GM12864 (cell line): ENCODE measurements around the gene RFTN1.

ENCODE experiments used
- DNase-seq: peaks from one replicate; pipeline ENCODE4 v3.0.0-alpha.2; 2011; ENCODE audit warnings: low read depth
- H3K4me3 ChIP-seq: 2 replicates; pipeline ENCODE4 v1.5.1; 2011; ENCODE audit warnings: mild to moderate bottlenecking, low read depth, low read length, control low read depth
- TF ChIP-seq, protein P1 (sequence below): IDR thresholded peaks from 2 replicates; pipeline ENCODE4 v1.5.1; 2011; ENCODE audit warnings: low read depth, mild to moderate bottlenecking, moderate library complexity, low read length, control low read depth, inconsistent platforms; ENCODE audit errors: missing control alignments

The RFTN1 gene

GRCh38 chr3:16308727-16309126 lies 204.8 kb downstream of the RFTN1 start:
- TF ChIP-seq, protein P1, sequence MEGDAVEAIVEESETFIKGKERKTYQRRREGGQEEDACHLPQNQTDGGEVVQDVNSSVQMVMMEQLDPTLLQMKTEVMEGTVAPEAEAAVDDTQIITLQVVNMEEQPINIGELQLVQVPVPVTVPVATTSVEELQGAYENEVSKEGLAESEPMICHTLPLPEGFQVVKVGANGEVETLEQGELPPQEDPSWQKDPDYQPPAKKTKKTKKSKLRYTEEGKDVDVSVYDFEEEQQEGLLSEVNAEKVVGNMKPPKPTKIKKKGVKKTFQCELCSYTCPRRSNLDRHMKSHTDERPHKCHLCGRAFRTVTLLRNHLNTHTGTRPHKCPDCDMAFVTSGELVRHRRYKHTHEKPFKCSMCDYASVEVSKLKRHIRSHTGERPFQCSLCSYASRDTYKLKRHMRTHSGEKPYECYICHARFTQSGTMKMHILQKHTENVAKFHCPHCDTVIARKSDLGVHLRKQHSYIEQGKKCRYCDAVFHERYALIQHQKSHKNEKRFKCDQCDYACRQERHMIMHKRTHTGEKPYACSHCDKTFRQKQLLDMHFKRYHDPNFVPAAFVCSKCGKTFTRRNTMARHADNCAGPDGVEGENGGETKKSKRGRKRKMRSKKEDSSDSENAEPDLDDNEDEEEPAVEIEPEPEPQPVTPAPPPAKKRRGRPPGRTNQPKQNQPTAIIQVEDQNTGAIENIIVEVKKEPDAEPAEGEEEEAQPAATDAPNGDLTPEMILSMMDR = no peak

GRCh38 chr3:16307832-16308531 lies 205.5 kb downstream of the RFTN1 start:
- DNase-seq = no peak
- H3K4me3 ChIP-seq = no peak overlapping the region
- TF ChIP-seq, protein P1 = no peak

More at GRCh38 chr3:16308727-16309126, 204.8 kb downstream of the RFTN1 start:
- H3K4me3 ChIP-seq = no peak overlapping the region
- DNase-seq = no peak

GRCh38 chr3:16305111-16305541 lies 208.4 kb downstream of the RFTN1 start:
- H3K4me3 ChIP-seq = no peak overlapping the region
- no peak for DNase-seq
- TF ChIP-seq, protein P1 = no peak

DNA sequence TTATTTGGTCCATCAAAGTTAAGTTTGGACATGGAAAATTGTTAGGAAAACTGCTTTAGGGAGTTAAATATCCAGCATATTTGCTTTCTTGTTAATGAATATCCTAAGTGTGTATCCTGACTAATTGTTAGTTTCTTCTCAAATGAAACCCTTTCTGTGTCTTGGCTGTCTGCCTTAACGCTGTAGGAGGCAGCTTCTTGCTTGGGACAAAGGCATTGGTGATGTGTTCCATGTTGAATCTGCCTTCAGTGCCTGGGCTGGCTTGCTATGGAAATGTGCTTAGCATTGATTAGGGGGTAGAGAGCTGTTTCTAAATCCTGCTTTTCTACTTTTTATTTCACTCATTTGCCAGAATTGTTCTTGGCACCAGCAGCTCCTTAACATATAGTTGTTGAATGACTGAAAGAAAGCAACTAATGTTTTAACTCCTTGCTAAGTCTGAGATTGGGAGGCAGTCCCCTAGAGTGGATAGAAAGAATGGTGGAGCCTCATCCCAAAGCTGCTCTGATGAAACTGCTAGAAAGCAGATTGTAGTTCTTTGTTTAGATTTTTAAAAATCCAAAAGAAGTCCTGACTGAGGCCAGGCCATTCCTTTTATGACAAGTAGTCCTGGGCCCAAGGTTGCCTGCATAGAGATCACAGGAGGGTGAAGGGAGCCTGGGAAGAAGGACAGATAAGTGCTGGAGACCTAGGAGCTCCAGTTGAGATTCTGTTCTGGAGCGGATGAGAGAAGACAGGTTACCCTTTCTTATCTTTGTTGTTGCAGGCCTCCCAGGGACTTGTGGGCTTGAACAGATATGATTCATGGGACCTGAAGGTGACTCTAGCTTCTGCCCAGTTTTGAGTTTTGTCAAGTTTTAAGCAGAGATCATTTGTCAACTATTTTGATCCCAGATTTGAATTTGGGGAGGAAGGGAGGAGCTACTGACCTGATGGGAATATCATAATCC lies 209.2 kb downstream of the RFTN1 start:
- DNase-seq = no peak
- TF ChIP-seq, protein P1 = no peak
- no peak overlapping the region for H3K4me3 ChIP-seq

DNA sequence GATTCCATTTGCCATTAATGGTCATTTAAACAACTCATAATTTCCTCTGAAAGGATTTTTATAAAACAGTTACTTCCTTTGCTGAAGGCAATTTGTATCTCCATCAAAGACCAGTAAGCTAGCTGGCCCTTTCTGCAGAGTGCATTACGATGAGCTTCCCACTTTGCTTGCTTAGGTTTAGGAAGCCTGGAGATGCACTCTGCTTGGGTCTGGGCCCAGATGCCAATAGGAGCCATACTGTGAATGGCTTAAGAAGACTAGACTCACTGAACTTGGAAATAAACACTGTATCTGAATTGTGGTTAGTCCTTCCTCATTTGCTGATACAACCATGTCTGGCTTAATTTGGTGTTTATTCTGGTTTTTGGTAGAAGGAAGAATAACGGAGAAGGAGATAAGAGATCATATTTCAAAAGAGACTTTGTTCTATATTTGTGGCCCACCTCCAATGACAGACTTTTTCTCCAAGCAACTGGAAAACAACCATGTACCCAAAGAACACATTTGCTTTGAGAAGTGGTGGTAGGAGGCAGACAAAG lies 210.4 kb downstream of the RFTN1 start:
- no peak for DNase-seq
- TF ChIP-seq, protein P1 = no peak
- H3K4me3 ChIP-seq = no peak overlapping the region

DNA sequence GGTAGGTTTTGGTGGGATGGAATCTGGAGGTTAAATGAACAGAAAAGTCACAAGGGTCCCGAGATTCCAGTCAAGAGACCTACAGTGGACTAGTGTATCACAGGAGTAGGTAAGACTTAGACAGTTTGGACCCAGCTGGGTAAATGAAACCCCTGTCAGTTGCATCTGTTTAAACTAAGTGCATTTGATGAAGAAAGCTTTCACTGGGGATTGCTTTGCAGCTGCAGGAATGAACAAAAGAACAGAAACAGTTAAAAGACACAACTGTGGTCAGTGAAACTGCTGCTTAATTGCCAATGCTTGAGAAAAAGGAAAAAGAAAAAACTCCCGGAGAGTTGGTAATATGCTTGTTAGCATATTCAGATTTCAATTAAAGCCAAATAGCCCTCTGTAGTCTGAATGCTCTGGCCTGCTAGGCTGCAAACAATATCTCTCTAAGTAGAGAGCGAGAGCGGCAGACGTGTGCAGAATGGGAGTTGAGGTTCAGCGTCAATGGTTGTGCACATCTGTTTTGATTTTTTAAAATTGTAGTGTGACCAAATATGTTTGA lies 211.3 kb downstream of the RFTN1 start:
- H3K4me3 ChIP-seq = no peak overlapping the region
- TF ChIP-seq, protein P1 = no peak

More for the DNA sequence above, 211.3 kb downstream of the RFTN1 start:
- no peak for DNase-seq
